KMS-11 (cell line): ENCODE data around the gene COL18A1.
"Not testable (repeated sequence)": the region's sequence is repeated elsewhere in the genome, so short reads cannot be mapped to it uniquely, and the experiment has no call there.

Experiments
- H2AFZ ChIP-seq: fragments of 200-600 bp; sonication (generic); 2 replicates; pipeline ENCODE4 v1.6.1; 2016; ENCODE audit warnings: antibody characterized with exemption, mixed run types, low read depth
- H3K27ac ChIP-seq: fragments of 200-600 bp; sonication (generic); 2 replicates; pipeline ENCODE4 v1.6.1; 2016; ENCODE audit warnings: mild to moderate bottlenecking, mixed run types
- H3K27me3 ChIP-seq: fragments of 200-600 bp; sonication (generic); 2 replicates; pipeline ENCODE4 v1.6.1; 2017; ENCODE audit warnings: mild to moderate bottlenecking, low read depth, mixed run types, moderate library complexity; ENCODE audit not compliant: insufficient read depth
- H3K36me3 ChIP-seq: fragments of 200-600 bp; sonication (generic); 2 replicates; pipeline ENCODE4 v1.6.1; 2017; ENCODE audit warnings: mild to moderate bottlenecking, mixed run types; ENCODE audit not compliant: insufficient read depth
- H3K4me1 ChIP-seq: fragments of 200-600 bp; sonication (generic); 2 replicates; pipeline ENCODE4 v1.6.1; 2016; ENCODE audit warnings: mild to moderate bottlenecking, low read depth, mixed run types; ENCODE audit not compliant: poor library complexity, severe bottlenecking
- H3K4me2 ChIP-seq: fragments of 200-600 bp; sonication (generic); 2 replicates; pipeline ENCODE4 v1.7.0; 2016; ENCODE audit warnings: mild to moderate bottlenecking, mixed run types
- H3K4me3 ChIP-seq: fragments of 200-600 bp; sonication (generic); IDR thresholded peaks from 2 replicates; pipeline ENCODE4 v1.6.1; 2017; ENCODE audit warnings: low read depth, low read length, mixed read lengths; ENCODE audit not compliant: insufficient read depth
- H3K79me2 ChIP-seq: fragments of 200-600 bp; sonication (generic); 2 replicates; pipeline ENCODE4 v1.6.1; 2016; ENCODE audit warnings: low read depth, mixed run types; ENCODE audit not compliant: insufficient read depth
- H3K9ac ChIP-seq: fragments of 200-600 bp; sonication (generic); 2 replicates; pipeline ENCODE4 v1.6.1; 2016; ENCODE audit warnings: mild to moderate bottlenecking, mixed run types
- H4K20me1 ChIP-seq: fragments of 200-600 bp; sonication (generic); 2 replicates; pipeline ENCODE4 v1.6.1; 2016; ENCODE audit warnings: mild to moderate bottlenecking, mixed run types; ENCODE audit not compliant: insufficient read depth
- TF ChIP-seq, protein P1 (sequence below): fragments of 200-600 bp; sonication (generic); conservative IDR thresholded peaks from 2 replicates; pipeline ENCODE4 v1.6.1; 2017; ENCODE audit warnings: low read depth, mild to moderate bottlenecking, antibody characterized with exemption, low read length, moderate library complexity, mixed read lengths

COL18A1 gene

DNA sequence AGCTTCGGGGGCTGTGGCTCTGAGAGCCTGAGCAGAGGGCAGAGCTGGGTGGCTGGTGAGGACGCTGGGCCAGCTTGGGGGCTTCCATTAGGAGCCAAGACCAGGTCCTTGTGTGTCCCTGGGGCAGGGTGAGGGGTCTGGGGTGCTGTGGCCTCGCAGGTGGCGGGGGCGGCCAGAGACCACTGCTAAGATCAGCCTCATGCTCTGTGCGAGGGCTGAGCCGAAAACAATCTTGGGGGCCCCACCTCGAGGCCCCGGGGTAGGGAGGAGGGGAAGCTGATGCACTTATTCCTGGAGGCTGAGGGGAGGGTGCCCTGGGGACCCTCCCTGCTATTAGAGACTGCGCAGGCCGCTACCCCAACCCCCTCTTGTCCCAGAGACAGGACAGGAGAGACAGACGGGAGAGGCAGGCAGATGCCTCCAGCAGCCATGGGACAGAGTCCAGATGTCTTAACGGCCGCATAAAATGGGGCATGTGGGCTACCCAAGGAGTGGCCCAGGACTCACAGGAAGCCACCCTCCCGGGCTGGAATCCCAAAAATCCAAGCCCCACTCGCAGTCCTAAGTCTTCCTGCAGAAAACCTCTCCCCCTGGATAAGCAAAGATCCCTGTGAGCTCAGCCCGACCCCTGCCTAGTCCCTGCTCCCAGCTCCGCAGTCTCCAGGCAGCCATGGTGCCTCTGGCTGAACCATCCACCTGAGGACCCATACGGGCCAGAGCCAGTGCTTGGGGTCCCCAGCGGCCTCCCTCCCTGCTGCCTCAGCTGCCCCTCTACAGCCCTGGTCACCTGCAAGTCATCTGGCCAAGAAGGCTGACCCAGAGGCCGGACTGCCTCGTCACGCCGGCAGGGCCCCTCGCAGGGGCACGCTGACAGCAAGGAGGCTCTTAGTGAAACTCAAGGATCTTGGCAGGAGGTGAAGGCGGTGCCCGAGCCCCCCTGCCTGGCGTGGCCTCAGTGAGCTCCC, 43.6 kb upstream of the COL18A1 start:
- TF ChIP-seq, protein P1, sequence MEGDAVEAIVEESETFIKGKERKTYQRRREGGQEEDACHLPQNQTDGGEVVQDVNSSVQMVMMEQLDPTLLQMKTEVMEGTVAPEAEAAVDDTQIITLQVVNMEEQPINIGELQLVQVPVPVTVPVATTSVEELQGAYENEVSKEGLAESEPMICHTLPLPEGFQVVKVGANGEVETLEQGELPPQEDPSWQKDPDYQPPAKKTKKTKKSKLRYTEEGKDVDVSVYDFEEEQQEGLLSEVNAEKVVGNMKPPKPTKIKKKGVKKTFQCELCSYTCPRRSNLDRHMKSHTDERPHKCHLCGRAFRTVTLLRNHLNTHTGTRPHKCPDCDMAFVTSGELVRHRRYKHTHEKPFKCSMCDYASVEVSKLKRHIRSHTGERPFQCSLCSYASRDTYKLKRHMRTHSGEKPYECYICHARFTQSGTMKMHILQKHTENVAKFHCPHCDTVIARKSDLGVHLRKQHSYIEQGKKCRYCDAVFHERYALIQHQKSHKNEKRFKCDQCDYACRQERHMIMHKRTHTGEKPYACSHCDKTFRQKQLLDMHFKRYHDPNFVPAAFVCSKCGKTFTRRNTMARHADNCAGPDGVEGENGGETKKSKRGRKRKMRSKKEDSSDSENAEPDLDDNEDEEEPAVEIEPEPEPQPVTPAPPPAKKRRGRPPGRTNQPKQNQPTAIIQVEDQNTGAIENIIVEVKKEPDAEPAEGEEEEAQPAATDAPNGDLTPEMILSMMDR, result no peak
- no peak overlapping the region for H3K4me3 ChIP-seq
- H3K79me2 ChIP-seq, result no peaks in the 10 kb centered on the region
- no peak overlapping the region for H3K4me2 ChIP-seq
- H3K36me3 ChIP-seq, result no peaks in the 10 kb centered on the region
- no peaks in the 10 kb centered on the region for H3K4me1 ChIP-seq
- H3K27me3 ChIP-seq, result peaks cover 95% of the 10 kb centered on the region
- no peaks in the 10 kb centered on the region for H4K20me1 ChIP-seq
- no peak overlapping the region for H2AFZ ChIP-seq
- H3K9ac ChIP-seq, result no peak overlapping the region
- no peak overlapping the region for H3K27ac ChIP-seq

DNA sequence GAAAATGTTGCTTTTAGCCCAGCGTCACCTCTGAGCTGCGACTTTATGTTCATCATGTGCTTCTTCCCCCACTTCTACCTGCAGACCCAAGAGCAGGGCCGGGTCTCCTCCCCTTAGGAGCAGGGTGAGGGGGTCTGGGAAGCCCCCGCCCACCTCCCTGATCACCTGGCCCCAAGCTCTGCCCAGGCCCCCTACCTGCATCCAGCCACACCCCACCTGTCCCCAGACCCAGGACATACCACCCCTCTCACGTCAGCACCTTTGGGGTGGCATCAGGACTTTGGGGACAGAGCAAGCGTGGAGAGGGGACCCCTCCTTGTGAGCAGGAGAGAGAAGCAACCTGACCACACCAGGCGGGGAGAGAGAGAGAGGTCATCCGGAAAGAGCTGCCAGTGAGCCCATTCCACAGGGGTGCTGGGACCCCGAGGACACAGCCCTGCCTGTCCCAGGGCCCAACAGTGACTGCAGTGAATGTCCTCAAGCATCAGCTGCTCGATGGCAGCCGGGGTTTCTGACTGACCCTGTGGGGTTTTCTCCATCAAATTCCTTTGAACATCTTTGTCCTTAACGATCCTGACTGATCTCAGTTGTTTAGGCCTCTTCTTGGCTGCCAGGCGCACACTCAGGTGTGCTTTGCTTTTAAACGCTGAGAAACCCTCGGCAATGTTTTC, 42.8 kb upstream of the COL18A1 start:
- H3K27ac ChIP-seq, result no peak overlapping the region
- H3K36me3 ChIP-seq, result no peaks in the 10 kb centered on the region
- no peak overlapping the region for H3K4me2 ChIP-seq
- peaks cover 95% of the 10 kb centered on the region for H3K27me3 ChIP-seq
- H4K20me1 ChIP-seq, result no peaks in the 10 kb centered on the region
- no peak overlapping the region for H2AFZ ChIP-seq
- no peak overlapping the region for H3K4me3 ChIP-seq
- no peaks in the 10 kb centered on the region for H3K79me2 ChIP-seq
- no peak overlapping the region for H3K9ac ChIP-seq
- H3K4me1 ChIP-seq, result no peaks in the 10 kb centered on the region
- TF ChIP-seq, protein P1, result no peak

DNA sequence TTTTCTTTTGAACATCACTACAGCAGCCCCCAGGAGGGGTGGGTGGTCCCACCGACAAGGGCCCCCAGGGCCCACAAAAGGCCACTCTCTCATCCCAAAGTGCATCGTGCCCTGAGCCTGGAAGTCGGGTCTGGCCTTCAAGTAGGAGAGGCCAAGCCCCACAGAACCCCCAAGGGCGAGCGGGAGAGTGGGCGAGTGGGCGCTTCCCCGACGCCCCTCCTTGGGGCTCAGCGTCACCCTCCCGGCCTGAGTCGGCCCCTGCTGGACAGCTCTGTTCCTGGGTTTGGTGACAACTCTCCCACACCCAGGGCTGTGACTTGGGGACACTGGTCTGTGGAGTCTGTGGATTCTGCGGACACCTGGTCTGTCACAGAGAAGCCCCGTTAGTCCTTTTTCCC, 42.2 kb upstream of the COL18A1 start:
- TF ChIP-seq, protein P1, result no peak
- Histone ChIP-seq H4K20me1 (no peaks in the 10 kb centered on the region), H3K9ac (no peak overlapping the region), H3K36me3 (no peaks in the 10 kb centered on the region), H3K27ac (no peak overlapping the region), H3K27me3 (peaks cover 95% of the 10 kb centered on the region), H3K79me2 (no peaks in the 10 kb centered on the region), H3K4me2 (no peak overlapping the region), H2AFZ (no peak overlapping the region), H3K4me1 (no peaks in the 10 kb centered on the region), H3K4me3 (no peak overlapping the region)

DNA sequence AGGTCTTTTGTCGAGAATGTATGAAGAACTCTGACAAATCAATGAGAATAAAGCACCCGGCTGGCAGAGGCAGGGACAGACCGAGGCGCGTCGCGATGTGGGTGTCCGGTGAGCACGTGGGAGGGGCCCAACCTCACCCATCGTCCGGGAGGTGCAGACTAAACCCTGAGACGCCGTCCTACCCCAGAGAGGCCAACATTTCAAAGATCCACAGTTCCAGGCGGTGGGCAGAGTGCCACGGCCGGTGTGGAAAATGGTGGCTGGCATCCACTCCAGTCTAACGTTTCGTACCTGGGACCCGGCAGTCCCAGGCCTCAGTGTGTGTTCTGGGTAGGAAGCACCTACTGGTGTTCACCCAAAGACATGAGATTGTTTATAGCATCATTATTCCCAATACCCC, 41.7 kb upstream of the COL18A1 start:
- not testable (repeated sequence) for H3K27ac ChIP-seq, H3K79me2 ChIP-seq, H3K4me3 ChIP-seq, H3K9ac ChIP-seq, H3K36me3 ChIP-seq, H3K4me1 ChIP-seq, H3K4me2 ChIP-seq, H2AFZ ChIP-seq, H4K20me1 ChIP-seq
- H3K27me3 ChIP-seq, result peaks cover 97% of the 10 kb centered on the region
